ENCODE data around the gene VCPKMT.

DNA sequence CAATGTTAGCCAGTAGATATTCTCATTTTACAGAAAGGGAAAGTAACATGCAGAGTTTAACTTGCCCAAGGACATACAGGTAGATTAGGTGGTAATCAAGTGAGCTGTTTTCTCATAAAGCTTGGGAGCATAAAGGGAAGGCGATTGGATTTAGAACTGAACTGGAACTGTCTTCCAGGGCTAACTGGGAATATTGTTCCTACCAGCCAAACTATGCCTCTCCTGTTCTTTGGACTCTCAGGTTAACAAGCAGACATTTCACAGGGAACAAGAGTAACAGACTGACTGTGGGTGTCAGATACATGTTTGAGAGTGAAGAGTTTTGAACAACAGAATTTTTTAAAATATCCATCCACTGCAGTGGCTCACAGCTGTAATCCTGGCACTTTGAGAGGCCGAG, 15.6 kb downstream of the VCPKMT start:
- TF ChIP-seq, protein P1, sequence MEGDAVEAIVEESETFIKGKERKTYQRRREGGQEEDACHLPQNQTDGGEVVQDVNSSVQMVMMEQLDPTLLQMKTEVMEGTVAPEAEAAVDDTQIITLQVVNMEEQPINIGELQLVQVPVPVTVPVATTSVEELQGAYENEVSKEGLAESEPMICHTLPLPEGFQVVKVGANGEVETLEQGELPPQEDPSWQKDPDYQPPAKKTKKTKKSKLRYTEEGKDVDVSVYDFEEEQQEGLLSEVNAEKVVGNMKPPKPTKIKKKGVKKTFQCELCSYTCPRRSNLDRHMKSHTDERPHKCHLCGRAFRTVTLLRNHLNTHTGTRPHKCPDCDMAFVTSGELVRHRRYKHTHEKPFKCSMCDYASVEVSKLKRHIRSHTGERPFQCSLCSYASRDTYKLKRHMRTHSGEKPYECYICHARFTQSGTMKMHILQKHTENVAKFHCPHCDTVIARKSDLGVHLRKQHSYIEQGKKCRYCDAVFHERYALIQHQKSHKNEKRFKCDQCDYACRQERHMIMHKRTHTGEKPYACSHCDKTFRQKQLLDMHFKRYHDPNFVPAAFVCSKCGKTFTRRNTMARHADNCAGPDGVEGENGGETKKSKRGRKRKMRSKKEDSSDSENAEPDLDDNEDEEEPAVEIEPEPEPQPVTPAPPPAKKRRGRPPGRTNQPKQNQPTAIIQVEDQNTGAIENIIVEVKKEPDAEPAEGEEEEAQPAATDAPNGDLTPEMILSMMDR (IDR thresholded peaks at IDR 0.05; ENCODE audit: low read depth, low read length, missing input control), result no peak
- TF ChIP-seq YY1 (IDR thresholded peaks at IDR 0.05), result no peak
- TF ChIP-seq, protein P2, sequence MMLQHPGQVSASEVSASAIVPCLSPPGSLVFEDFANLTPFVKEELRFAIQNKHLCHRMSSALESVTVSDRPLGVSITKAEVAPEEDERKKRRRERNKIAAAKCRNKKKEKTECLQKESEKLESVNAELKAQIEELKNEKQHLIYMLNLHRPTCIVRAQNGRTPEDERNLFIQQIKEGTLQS (IDR thresholded peaks at IDR 0.05), result no peak

Data from liver (tissue), 3 donors.